Neural progenitor cell (in vitro differentiated cells): ENCODE data around the gene BRINP1. TPM values are rescaled to one million over a fixed set of nuclear protein-coding genes. Genes with fewer than 3 reads are reported as not detected.

Experiments
- DNase-seq: peaks from one replicate; pipeline ENCODE4 v3.0.0-alpha.2; 2016; ENCODE audit warnings: low spot score
- H2AFZ ChIP-seq: fragments of 200-600 bp; sonication (generic); replicated peaks from 2 replicates; pipeline ENCODE4 v1.6.1; 2016; ENCODE audit warnings: antibody characterized with exemption
- H3F3A ChIP-seq: fragments of 200-600 bp; sonication (generic); 2 replicates; pipeline ENCODE4 v1.6.1; 2016; ENCODE audit warnings: antibody characterized with exemption, low read depth
- H3K27ac ChIP-seq: fragments of 200-600 bp; sonication (generic); 2 replicates; pipeline ENCODE4 v1.5.1; 2016; ENCODE audit warnings: mild to moderate bottlenecking
- H3K27me3 ChIP-seq: fragments of 200-600 bp; sonication (generic); 2 replicates; pipeline ENCODE4 v1.6.1; 2016; ENCODE audit warnings: mild to moderate bottlenecking, moderate library complexity
- H3K36me3 ChIP-seq: fragments of 200-600 bp; sonication (generic); 2 replicates; pipeline ENCODE4 v1.5.1; 2016
- H3K4me1 ChIP-seq: fragments of 200-600 bp; sonication (generic); 2 replicates; pipeline ENCODE4 v1.6.1; 2016; ENCODE audit warnings: mixed run types
- H3K4me2 ChIP-seq: fragments of 200-600 bp; sonication (generic); 2 replicates; pipeline ENCODE4 v1.6.1; 2016
- H3K4me3 ChIP-seq: fragments of 200-600 bp; sonication (generic); 2 replicates; pipeline ENCODE4 v1.5.1; 2016
- H3K79me2 ChIP-seq: fragments of 200-600 bp; sonication (generic); 2 replicates; pipeline ENCODE4 v1.6.1; 2016; ENCODE audit warnings: low read depth
- H3K9ac ChIP-seq: fragments of 200-600 bp; sonication (generic); 2 replicates; pipeline ENCODE4 v1.6.1; 2016
- H3K9me3 ChIP-seq: fragments of 200-600 bp; sonication (generic); 2 replicates; pipeline ENCODE4 v1.5.1; 2016; ENCODE audit warnings: low read depth
- H4K20me1 ChIP-seq: fragments of 200-600 bp; sonication (generic); 2 replicates; pipeline ENCODE4 v1.6.1; 2016; ENCODE audit warnings: low read depth
- H3K27ac Mint-ChIP-seq: 3 replicates; pipeline ENCODE4 v1.8.0; 2021; ENCODE audit warnings: mixed read lengths
- H3K27me3 Mint-ChIP-seq: 2 replicates; pipeline ENCODE4 v1.8.0; 2022; ENCODE audit warnings: low read depth, mild to moderate bottlenecking, inconsistent platforms, moderate library complexity, mixed read lengths; ENCODE audit not compliant: insufficient read depth
- H3K36me3 Mint-ChIP-seq: 3 replicates; pipeline ENCODE4 v1.8.0; 2021; ENCODE audit warnings: mixed read lengths
- H3K4me1 Mint-ChIP-seq: 3 replicates; pipeline ENCODE4 v1.8.0; 2021; ENCODE audit warnings: mixed read lengths
- H3K4me3 Mint-ChIP-seq: 3 replicates; pipeline ENCODE4 v1.8.0; 2021; ENCODE audit warnings: mild to moderate bottlenecking, moderate library complexity, mixed read lengths
- H3K9me3 Mint-ChIP-seq: 3 replicates; pipeline ENCODE4 v1.8.0; 2020; ENCODE audit warnings: mixed read lengths
- CTCF ChIP-seq: fragments of 200-600 bp; sonication (generic); IDR thresholded peaks from 2 replicates; pipeline ENCODE4 v1.5.1; 2017; ENCODE audit warnings: antibody characterized with exemption, mild to moderate bottlenecking
- EZH2 ChIP-seq: fragments of 200-600 bp; sonication (generic); IDR thresholded peaks from 2 replicates; pipeline ENCODE4 v1.6.1; 2017; ENCODE audit warnings: antibody characterized with exemption, mild to moderate bottlenecking, moderate library complexity
- EZH2phosphoT487 ChIP-seq: fragments of 200-600 bp; sonication (generic); IDR thresholded peaks from 2 replicates; pipeline ENCODE4 v1.6.1; 2017; ENCODE audit warnings: antibody characterized with exemption
- total RNA-seq: library from RNA; depleted of rRNA; stranded (reverse); fragments of >200 nt; gene quantifications from 2 replicates; pipeline ENCODE4 v1.2.3, GENCODE V29; 2015; ENCODE audit warnings: low replicate concordance

The BRINP1 gene
- total RNA-seq, 1 donor from 2014 or later, result 0.62 TPM

DNA sequence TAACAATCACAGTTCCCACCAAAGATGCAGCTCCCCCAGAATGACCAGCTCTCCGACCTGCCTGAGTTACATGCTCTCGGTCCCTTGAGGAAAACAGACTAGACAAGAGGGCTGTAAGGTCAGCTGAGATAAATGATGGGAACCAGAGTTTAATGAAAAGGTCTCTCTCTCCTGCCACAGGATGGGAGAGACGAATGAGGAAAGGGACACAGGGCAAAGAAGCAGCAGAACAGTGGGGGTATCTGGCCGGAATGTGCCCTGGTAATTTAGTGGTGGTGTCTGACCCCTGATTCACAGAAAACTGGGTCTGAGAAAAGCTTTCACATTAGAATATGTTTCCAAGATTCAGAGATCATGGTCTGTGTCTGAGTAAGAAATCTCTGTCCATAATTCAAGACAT, 118.5 kb downstream of the BRINP1 start:
- Histone ChIP-seq H3K36me3 (no peaks in the 10 kb centered on the region), H3K4me3 (no peak overlapping the region), H3K27ac (no peak overlapping the region), H3K27me3 (no peaks in the 10 kb centered on the region), H3K4me2 (no peak overlapping the region), H3K4me1 (peaks cover 9% of the 10 kb centered on the region), H3K9me3 (no peaks in the 10 kb centered on the region), H3K79me2 (no peaks in the 10 kb centered on the region), H2AFZ (no peak overlapping the region), H4K20me1 (no peaks in the 10 kb centered on the region), H3F3A (no peaks in the 10 kb centered on the region), H3K9ac (no peak overlapping the region)
- Mint-ChIP-seq H3K4me1 (no peaks in the 10 kb centered on the region), H3K36me3 (no peaks in the 10 kb centered on the region), H3K4me3 (no peak overlapping the region), H3K27ac (no peak overlapping the region), H3K27me3 (peaks cover 4% of the 10 kb centered on the region), H3K9me3 (no peaks in the 10 kb centered on the region)
- DNase-seq, result no peak
- TF ChIP-seq EZH2phosphoT487 (no peak), EZH2 (no peak), CTCF (no peak)

DNA sequence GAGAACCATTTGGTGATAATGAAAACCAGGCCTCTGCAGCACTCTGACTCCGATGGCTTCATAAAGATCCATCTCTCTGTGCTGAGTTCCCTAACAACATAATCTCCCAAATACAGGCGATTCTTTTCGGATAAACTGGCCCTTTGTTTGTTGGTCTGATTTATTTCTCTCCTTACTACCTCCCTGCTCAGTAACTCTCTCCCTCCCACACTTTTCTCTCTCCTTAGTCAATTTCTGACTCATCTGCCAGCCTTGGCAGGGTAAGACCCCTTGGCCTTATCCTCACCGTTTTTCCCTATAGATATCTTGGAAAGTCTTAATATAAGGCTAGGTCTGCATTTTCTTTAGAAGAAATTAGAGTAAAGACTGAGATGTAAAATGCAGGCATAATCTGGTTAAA, 128.7 kb downstream of the BRINP1 start:
- no peaks in the 10 kb centered on the region for H3K36me3 ChIP-seq
- H3K27ac ChIP-seq, result no peak overlapping the region
- H4K20me1 ChIP-seq, result no peaks in the 10 kb centered on the region
- H3K9ac ChIP-seq, result no peak overlapping the region
- H3K4me3 ChIP-seq, result no peak overlapping the region
- Mint-ChIP-seq H3K9me3 (no peaks in the 10 kb centered on the region), H3K27me3 (no peaks in the 10 kb centered on the region), H3K36me3 (no peaks in the 10 kb centered on the region), H3K27ac (no peak overlapping the region), H3K4me1 (no peaks in the 10 kb centered on the region), H3K4me3 (no peak overlapping the region)
- no peak overlapping the region for H3K4me2 ChIP-seq
- TF ChIP-seq EZH2phosphoT487 (no peak), EZH2 (no peak), CTCF (no peak)
- peak overlapping the region; percentile 18 for H2AFZ ChIP-seq
- no peaks in the 10 kb centered on the region for H3K79me2 ChIP-seq
- no peaks in the 10 kb centered on the region for H3K27me3 ChIP-seq
- no peak for DNase-seq
- H3K4me1 ChIP-seq, result no peaks in the 10 kb centered on the region
- no peaks in the 10 kb centered on the region for H3F3A ChIP-seq
- H3K9me3 ChIP-seq, result no peaks in the 10 kb centered on the region

GRCh38 chr9:119234636-119235035, 134.6 kb downstream of the BRINP1 start:
- TF ChIP-seq EZH2 (no peak), CTCF (no peak), EZH2phosphoT487 (no peak)
- no peaks in the 10 kb centered on the region for H3K9me3 ChIP-seq
- no peaks in the 10 kb centered on the region for H3K27me3 ChIP-seq
- no peak overlapping the region for H3K4me2 ChIP-seq
- H4K20me1 ChIP-seq, result no peaks in the 10 kb centered on the region
- no peak for DNase-seq
- H3K27ac ChIP-seq, result no peak overlapping the region
- H3K4me3 Mint-ChIP-seq, result no peak overlapping the region
- H3K9ac ChIP-seq, result no peak overlapping the region
- H3K9me3 Mint-ChIP-seq, result no peaks in the 10 kb centered on the region
- H3K27ac Mint-ChIP-seq, result no peak overlapping the region
- H3K4me1 Mint-ChIP-seq, result no peaks in the 10 kb centered on the region
- no peaks in the 10 kb centered on the region for H3F3A ChIP-seq
- no peaks in the 10 kb centered on the region for H3K36me3 Mint-ChIP-seq
- no peak overlapping the region for H2AFZ ChIP-seq
- no peaks in the 10 kb centered on the region for H3K4me1 ChIP-seq
- H3K36me3 ChIP-seq, result no peaks in the 10 kb centered on the region
- H3K4me3 ChIP-seq, result no peak overlapping the region
- H3K79me2 ChIP-seq, result no peaks in the 10 kb centered on the region
- no peaks in the 10 kb centered on the region for H3K27me3 Mint-ChIP-seq

- Histone ChIP-seq H3K79me2 (no peaks in the 10 kb centered on the region), H2AFZ (no peak overlapping the region), H3K27ac (no peak overlapping the region), H3K27me3 (no peaks in the 10 kb centered on the region), H3K36me3 (no peaks in the 10 kb centered on the region), H3K9ac (no peak overlapping the region), H3F3A (no peaks in the 10 kb centered on the region), H3K4me2 (no peak overlapping the region), H4K20me1 (no peaks in the 10 kb centered on the region), H3K9me3 (no peaks in the 10 kb centered on the region), H3K4me1 (no peaks in the 10 kb centered on the region), H3K4me3 (no peak overlapping the region)
- Mint-ChIP-seq H3K27ac (no peak overlapping the region), H3K27me3 (peaks cover 2% of the 10 kb centered on the region), H3K36me3 (no peaks in the 10 kb centered on the region), H3K9me3 (no peaks in the 10 kb centered on the region), H3K4me3 (no peak overlapping the region), H3K4me1 (no peaks in the 10 kb centered on the region)
- no peak for DNase-seq
- no peak for TF ChIP-seq EZH2phosphoT487
- no peak for TF ChIP-seq EZH2
- TF ChIP-seq CTCF, result no peak
These were observed 141.8 kb downstream of the BRINP1 start for GRCh38 chr9:119227422-119227821.
